Uterus (tissue), 4 donors: ENCODE data around the gene NKG7. TPM values are rescaled to one million over a fixed set of nuclear protein-coding genes. Genes with fewer than 3 reads are reported as not detected.

ENCODE experiments used
- DNase-seq, 2 donors: peaks; one replicate each; pipeline ENCODE4 v3.0.0-alpha.2; 2019 to 2020
- H3K27ac ChIP-seq, 2 donors: fragments of 200-600 bp; sonication (generic); 1 replicate in 1 of 2; 2 replicates in 1 of 2; pipeline ENCODE4 v1.5.1; 2016 to 2018
- H3K27me3 ChIP-seq, 2 donors: fragments of 200-600 bp; sonication (generic); one replicate each; pipeline ENCODE4 v1.5.1; 2018 to 2019; ENCODE audit warnings: control low read depth in 1 of 2
- H3K36me3 ChIP-seq, 2 donors: fragments of 200-600 bp; sonication (generic); one replicate each; pipeline ENCODE4 v1.5.1; 2019; ENCODE audit warnings: control low read depth in 1 of 2
- H3K4me1 ChIP-seq, 2 donors: fragments of 200-600 bp; sonication (generic); one replicate each; pipeline ENCODE4 v1.5.1; 2018 to 2019; ENCODE audit warnings: control low read depth in 1 of 2
- H3K4me3 ChIP-seq, 2 donors: fragments of 200-600 bp; sonication (generic); 1 replicate in 1 of 2; 2 replicates in 1 of 2; pipeline ENCODE4 v1.5.1; 2018 to 2019; ENCODE audit warnings: mild to moderate bottlenecking in 1 of 2
- H3K9me3 ChIP-seq, 2 donors: fragments of 200-600 bp; sonication (generic); one replicate each; pipeline ENCODE4 v1.5.1; 2019; ENCODE audit warnings: control low read depth in 1 of 2
- POLR2A ChIP-seq, 2 donors: fragments of 450-650 bp; IDR thresholded peaks; one replicate each; pipeline ENCODE4 v1.6.1; 2016; ENCODE audit warnings: antibody characterized with exemption in 2 of 2, mild to moderate bottlenecking in 1 of 2, moderate library complexity in 1 of 2
- intact Hi-C: fragments of 100-400 bp; cut with DNase I; formaldehyde crosslinking; loops from one replicate; pipeline ENCODE4 v1.15.1; 2023; ENCODE audit warnings: low total_unique reads
- total RNA-seq, 4 donors: library from RNA; depleted of rRNA in 3 of 4; stranded (reverse); fragments of >200 nt in 3 of 4; gene quantifications; one replicate each; pipeline versions ENCODE4 v1.1.0 to v1.2.4, GENCODE V29; 2014 to 2023
- TF ChIP-seq, protein P1 (sequence below), 4 experiments: fragments of 200-600 bp in 2 of 4; fragments of 450-650 bp in 2 of 4; sonication (generic) in 2 of 4; IDR thresholded peaks; one replicate each; pipeline ENCODE4 v1.5.1; 2016 to 2019; ENCODE audit warnings: antibody characterized with exemption in 4 of 4, mild to moderate bottlenecking in 2 of 4, moderate library complexity in 1 of 4
- donor health status: DM: yes; HTN: yes; CAD: no.

Gene NKG7
- total RNA-seq, 4 donors from 2014 or later = 1.0 to 3.6 (median 2.9) TPM; not detected in 1

GRCh38 chr19:51342631-51343569 is 29.6 kb downstream of the NKG7 start:
- no peak for TF ChIP-seq POLR2A (IDR thresholded peaks at IDR 0.05)
- TF ChIP-seq, protein P1, sequence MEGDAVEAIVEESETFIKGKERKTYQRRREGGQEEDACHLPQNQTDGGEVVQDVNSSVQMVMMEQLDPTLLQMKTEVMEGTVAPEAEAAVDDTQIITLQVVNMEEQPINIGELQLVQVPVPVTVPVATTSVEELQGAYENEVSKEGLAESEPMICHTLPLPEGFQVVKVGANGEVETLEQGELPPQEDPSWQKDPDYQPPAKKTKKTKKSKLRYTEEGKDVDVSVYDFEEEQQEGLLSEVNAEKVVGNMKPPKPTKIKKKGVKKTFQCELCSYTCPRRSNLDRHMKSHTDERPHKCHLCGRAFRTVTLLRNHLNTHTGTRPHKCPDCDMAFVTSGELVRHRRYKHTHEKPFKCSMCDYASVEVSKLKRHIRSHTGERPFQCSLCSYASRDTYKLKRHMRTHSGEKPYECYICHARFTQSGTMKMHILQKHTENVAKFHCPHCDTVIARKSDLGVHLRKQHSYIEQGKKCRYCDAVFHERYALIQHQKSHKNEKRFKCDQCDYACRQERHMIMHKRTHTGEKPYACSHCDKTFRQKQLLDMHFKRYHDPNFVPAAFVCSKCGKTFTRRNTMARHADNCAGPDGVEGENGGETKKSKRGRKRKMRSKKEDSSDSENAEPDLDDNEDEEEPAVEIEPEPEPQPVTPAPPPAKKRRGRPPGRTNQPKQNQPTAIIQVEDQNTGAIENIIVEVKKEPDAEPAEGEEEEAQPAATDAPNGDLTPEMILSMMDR (IDR thresholded peaks at IDR 0.05) = no peak
- Histone ChIP-seq H3K27ac (no peak overlapping the region), H3K9me3 (no peaks in the 10 kb centered on the region), H3K36me3 (no peaks in the 10 kb centered on the region), H3K27me3 (no peaks in the 10 kb centered on the region), H3K4me3 (no peak overlapping the region), H3K4me1 (no peaks in the 10 kb centered on the region)
- DNase-seq = no peak
- intact Hi-C loops = no loop called here

DNA sequence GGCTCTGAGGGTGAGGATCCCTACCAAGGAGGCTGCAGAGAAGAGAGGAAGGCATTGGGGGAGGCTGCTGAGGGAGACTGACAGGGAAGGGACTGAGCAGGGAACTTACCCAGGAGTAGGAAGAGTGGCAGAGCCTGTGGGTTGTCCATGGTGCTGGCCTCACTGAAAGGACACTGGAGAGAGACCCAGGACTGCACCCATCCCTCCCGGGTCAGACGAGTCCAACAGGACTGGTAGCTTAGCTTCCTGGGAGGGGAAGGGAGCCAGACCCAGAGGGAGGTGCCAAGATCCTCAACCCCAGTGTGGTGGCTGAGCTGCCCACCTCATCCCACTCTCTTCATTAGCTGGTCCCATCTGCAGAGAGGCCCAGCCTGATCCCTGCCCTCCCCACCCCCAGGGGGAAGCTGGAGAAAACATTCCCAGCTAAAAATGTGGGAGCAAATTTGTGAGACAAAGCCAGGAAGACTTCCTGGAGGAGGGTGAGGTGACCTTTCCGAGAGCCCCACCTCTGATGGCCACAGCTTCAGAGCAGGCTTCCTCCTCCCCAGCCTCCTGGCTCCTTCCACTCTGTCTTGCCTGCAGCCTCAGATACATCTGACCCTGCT is 30.4 kb downstream of the NKG7 start, which contains the start of gene VSIG10L:
Gene VSIG10L, minus strand, starts transcription at position 164 of the 605 bp plus-strand sequence. Its CDS starts 15 bp downstream, at position 149.
- no peak for DNase-seq
- no peaks in the 10 kb centered on the region for H3K36me3 ChIP-seq
- H3K4me3 ChIP-seq = no peak within 1 kb of the TSS
- no peaks in the 10 kb centered on the region for H3K9me3 ChIP-seq
- no peak within 1 kb of the TSS for H3K27ac ChIP-seq
- no peaks in the 10 kb centered on the region for H3K4me1 ChIP-seq
- TF ChIP-seq, protein P1 (IDR thresholded peaks at IDR 0.05) = no peak
- TF ChIP-seq POLR2A (IDR thresholded peaks at IDR 0.05) = no peak
- intact Hi-C loops = no loop called here
- no peaks in the 10 kb centered on the region for H3K27me3 ChIP-seq

GRCh38 chr19:51341066-51341465 is 31.4 kb downstream of the NKG7 start:
- no peak for DNase-seq
- Histone ChIP-seq H3K27me3 (no peaks in the 10 kb centered on the region), H3K36me3 (no peaks in the 10 kb centered on the region), H3K4me3 (no peak overlapping the region), H3K4me1 (no peaks in the 10 kb centered on the region), H3K27ac (no peak overlapping the region), H3K9me3 (no peaks in the 10 kb centered on the region)
- intact Hi-C loops = no loop called here
- TF ChIP-seq, protein P1 (IDR thresholded peaks at IDR 0.05) = no peak
- no peak for TF ChIP-seq POLR2A (IDR thresholded peaks at IDR 0.05)

GRCh38 chr19:51339687-51340656 is 32.5 kb downstream of the NKG7 start:
- no peaks in the 10 kb centered on the region for H3K4me1 ChIP-seq
- peak overlapping the region; percentile 61 to 67 for H3K4me3 ChIP-seq
- H3K27me3 ChIP-seq = no peaks in the 10 kb centered on the region
- H3K27ac ChIP-seq = peak overlapping the region; percentile 44 to 84
- peak; percentile 99 to 100 for DNase-seq
- no peaks in the 10 kb centered on the region for H3K9me3 ChIP-seq
- H3K36me3 ChIP-seq = no peaks in the 10 kb centered on the region
- intact Hi-C loops = no loop called here
- TF ChIP-seq, protein P1 (IDR thresholded peaks at IDR 0.05) = peak in 3 of 4 experiments; percentile 40 to 78 (median 59)
- peak; percentile 83 to 86 for TF ChIP-seq POLR2A (IDR thresholded peaks at IDR 0.05)
